NCI-H2029 (cell line): ENCODE results near the gene PLEKHM2.

Experiments used
- DNase-seq: peaks from one replicate; lab custom pipeline; 2025; lab: John Stamatoyannopoulos, UW

The PLEKHM2 gene

GRCh38 chr1:15726508-15726907 is 42.4 kb downstream of the PLEKHM2 start:
- no peak for DNase-seq

GRCh38 chr1:15727021-15727420 is 42.9 kb downstream of the PLEKHM2 start:
- no peak for DNase-seq

DNA sequence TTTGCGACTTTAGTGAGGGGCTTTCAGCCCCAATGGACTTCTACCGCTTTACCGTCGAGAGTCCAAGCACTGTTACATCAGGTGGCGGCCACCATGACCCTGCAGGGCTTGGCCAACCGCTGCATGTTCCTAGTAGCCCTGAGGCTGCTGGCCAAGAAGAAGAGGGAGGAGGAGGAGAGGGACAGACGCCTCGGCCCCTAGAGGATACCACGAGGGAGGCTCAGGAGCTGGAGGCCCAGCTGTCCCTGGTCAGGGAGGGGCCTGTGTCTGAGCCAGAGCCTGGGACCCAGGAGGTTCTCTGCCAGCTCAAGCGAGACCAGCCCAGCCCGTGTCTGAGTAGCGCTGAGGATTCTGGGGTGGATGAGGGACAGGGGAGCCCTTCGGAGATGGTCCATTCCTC is 43.3 kb downstream of the PLEKHM2 start:
- no peak for DNase-seq

DNA sequence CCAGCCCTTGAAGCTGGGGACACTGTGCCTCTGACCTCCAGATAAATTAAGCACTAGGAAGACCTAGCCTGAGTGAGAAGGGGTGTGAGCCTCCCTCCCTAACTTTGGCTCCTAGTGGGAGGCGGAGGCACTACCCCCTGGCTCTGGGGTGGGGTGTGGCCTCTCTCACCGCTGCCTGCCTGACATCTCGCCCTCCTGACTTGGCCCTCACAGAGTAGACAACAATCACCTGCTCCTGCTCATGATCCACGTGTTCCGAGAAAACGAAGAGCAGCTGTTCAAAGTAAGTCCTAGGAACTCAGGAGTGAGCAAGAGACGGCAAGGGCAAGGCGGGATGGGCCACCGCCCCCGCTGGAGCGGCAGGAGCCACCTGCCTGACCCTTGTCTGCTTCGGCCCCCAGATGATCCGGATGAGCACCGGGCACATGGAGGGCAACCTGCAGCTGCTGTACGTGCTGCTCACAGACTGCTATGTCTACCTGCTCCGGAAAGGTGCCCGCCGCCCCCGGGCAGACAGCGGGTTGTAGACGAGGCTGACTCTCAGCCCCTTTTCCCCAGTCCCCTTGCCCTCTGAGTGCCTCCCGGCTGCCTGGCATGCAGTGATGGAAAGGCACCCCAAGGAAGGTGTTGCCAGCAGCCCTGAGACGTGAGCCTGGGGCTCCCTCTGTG is 43.9 kb downstream of the PLEKHM2 start:
- DNase-seq: no peak

DNA sequence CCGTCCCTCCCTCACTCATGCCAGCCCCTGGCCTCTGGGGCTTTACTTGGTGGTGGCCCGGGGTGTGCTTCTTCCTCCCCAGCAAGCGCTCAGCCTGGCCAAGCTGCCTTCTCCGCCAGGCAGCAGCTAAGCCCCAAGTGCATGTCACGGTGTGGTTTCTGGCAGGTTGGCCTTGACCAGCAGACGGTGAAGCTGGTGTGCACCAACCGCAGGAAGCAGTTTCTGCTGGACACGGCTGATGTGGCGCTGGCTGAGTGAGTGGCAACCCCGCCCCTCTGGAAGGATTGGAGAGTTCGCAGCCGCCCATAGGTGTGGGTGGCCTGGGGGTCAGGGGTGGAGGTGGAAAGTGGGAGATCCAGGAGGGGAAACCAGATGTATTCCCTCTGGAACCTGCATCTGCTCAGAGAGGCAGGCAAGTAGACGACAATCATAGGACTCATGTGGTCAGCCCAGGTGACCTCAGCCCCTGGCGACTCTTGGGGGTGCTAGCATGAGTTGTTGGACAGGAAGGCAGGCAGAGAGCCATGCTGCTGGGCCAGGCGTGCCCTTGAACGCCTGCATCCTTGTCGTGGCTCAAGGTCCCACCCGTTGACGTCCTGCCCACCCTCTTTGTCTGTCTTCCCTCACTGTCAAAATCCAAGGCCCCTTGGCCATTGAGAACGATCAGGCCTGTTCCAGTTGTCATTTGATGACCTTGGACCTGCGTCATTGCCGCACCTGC is 45.0 kb downstream of the PLEKHM2 start:
- no peak for DNase-seq

DNA sequence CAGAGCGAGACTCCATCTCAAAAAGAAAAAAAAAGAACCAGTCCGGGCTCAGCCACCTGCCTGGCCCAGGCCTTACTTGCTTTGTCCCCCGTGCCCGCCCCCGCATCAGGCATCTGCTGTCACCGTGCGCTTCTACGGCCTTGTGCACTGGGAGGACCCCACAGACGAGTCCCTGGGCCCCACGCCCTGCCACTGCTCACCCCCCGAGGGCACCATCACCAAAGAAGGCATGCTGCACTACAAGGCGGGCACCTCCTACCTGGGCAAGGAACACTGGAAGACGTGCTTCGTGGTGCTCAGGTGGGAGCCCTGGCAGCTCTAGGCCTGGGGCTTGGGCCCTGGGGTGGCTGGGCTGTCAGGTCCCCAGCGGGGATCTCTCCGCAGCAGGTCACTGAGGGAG is 46.3 kb downstream of the PLEKHM2 start:
- DNase-seq: no peak

DNA sequence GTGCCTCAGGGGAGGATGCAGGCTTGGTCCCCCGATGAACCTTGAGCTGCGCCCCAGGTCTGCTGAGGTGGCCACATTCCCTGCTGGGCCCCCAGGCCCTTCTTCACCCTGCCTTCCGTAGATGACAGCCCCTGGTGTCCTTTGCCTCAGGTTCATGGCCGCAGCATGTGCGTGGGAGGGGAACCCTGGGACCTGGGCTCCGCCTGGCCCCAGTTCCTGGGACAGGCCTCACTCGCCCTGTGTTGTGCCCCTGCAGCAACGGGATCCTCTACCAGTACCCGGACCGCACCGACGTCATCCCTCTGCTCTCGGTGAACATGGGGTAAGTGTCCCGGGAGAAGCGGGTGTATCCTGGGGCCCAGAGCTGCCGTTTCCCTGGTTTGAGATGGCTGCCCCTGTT is 46.8 kb downstream of the PLEKHM2 start:
- DNase-seq: no peak

DNA sequence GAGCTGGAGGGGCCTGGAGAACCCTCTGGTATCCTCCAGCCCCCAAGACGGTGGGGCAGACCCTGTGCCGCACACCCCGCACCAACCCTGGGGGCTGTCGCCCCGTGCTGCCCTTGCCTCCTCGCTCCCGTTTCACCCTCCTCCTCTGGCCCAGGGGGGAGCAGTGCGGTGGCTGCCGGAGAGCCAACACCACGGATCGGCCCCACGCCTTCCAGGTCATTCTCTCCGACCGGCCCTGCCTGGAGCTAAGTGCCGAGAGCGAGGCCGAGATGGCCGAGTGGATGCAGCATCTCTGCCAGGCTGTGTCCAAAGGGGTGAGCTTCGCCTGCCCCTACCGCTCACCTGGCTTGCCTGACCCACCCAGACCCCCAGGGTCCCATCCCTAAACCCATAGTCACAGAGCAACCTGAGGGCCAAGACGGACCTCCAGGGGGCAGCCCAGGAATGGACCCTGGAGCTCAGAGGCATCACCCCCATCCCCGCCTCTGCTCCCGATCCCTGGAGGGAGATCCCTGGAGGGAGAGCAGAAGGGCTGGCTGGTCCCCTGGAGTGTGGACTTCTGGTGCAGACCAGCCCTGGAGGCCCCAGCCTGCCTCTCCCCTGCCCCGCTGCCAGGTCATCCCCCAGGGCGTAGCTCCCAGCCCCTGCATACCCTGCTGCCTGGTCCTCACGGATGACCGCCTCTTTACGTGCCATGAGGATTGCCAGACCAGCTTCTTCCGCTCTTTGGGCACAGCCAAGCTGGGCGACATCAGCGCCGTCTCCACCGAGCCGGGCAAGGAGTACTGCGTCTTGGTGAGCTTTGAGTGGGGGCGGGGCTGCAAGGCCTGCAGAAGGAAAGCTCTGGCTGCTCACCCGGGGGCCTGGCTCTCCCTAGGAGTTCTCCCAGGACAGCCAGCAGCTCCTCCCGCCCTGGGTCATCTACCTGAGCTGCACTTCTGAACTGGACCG is 47.9 kb downstream of the PLEKHM2 start:
- no peak for DNase-seq

DNA sequence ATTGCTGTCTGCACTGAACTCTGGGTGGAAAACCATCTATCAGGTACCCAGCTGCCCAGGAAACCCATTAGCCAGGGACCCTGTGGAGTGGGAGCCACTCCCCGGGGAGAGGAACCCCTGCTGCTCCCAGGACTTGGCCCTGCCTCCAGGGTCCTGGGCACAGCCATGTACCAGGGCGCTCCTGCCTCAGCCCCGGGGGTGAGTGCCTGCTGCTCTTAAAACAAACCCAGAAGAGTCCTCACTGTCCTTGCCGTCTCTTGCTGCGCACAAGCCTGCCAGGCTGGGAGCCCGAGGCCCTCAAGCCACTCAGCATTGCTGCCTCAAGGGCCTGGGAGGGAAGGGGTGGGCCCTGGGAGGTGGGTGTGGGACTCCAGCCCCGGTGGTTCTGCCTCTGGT is 48.6 kb downstream of the PLEKHM2 start:
- no peak for DNase-seq

DNA sequence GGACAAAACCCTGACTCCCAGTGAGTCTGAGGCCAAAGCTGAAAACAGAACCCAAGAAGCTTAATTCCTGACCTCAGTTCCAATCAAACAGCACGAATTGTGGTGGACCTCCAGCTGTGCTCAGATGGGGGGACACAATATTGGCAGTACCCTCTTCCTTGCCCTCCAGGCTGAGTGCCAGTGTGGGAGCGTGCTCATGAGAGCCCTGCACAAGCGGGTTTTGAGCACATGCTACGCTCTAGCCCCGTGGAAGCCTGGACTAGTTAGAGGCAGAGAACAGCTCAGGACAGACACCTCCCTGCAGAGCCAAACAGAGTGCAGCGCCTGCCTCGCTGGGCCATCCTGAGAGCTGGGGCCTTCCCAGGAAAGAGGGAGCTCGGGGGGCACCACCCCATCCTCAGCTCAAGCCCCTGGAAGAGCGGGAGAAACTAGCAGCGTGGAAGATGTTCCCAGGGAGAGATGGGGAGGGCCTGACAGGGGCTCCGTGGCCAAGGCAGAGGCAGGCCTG is 49.2 kb downstream of the PLEKHM2 start:
- no peak for DNase-seq

DNA sequence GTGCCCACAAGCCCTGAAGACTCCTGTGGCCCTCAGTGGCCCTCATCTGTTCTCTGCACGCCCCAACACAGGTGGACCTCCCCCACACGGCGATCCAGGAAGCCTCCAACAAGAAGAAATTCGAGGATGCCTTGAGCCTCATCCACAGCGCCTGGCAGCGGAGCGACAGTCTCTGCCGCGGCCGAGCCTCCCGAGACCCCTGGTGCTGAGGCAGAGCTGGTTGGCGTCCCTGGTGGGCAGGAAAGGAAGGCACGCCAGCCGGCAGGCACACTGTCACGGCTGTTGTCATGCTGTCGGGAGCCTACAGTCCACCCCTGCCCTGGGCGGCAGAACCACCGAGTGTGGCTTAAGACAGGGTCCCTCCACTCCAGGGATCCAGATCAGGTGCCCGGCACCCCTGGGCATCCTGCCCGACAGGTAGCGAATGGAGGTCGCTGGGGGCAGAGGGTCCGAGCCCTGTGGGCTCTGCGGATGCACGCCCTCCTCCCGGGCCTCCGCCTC is 49.7 kb downstream of the PLEKHM2 start:
- DNase-seq: no peak

GRCh38 chr1:15734296-15734695 is 50.2 kb downstream of the PLEKHM2 start:
- DNase-seq: no peak

DNA sequence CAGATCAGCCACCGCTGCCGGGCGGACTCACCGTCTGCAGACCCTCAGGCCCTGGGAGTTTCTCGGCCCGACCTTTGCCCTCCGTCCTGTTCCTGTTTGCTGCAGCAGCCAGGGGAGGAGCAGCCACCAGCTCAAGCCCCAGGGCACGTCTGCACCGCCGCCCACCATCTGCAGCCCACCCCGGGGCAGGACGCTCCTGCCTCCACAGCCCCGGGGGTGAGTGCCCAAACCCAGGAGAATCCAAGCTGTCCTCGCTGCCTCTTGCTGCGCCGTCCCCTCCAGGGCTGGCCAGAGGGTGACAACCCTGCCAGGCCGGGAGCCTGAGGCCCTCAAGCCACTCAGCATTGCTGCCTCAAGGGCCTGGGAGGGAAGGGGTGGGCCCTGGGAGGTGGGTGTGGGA is 50.8 kb downstream of the PLEKHM2 start:
- DNase-seq: no peak

DNA sequence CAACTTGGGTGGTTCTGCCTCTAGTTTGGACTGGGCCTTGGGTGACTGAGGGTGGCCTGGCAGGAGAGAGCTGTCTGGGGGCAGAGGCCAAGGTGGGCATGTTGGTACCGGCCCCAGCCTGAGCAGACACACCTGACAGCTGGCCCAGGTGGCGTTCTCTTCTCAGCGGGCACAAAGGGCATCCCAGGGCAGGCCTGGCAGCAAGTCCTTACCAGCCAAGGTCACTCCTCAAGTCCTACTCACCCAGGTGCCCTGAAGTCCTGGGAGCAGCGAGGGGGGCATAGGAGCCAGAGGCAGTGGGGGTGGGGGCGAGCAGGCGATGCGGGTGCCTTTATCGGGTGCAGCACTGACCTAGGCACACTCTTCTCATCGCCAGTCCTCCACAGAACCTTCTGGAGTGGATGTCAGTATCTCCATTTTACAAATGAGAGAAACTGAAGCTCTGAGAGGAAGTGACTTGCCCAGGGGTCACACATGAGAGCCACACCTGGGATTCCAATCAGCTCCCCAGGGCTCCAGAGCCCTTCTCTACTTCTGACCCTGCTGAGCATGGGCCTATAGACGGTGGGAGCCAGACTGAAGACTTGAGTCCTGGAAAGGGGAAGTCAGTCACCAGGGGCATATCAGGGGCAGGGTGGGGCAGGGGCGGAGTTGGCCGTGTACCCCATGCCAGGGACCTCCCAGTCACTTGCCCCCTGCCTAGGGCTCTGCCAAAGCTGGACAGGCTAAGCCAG is 51.4 kb downstream of the PLEKHM2 start:
- no peak for DNase-seq

- peak; percentile 91 for DNase-seq
These were observed 52.1 kb downstream of the PLEKHM2 start, which contains the start of gene SLC25A34 for GRCh38 chr1:15736038-15736891. TSS of gene SLC25A34 (plus strand) at chr1:15736258. CDS start at chr1:15736486, 228 bp downstream.

GRCh38 chr1:15736892-15737261 is 52.8 kb downstream of the PLEKHM2 start:
- no peak for DNase-seq

GRCh38 chr1:15737324-15738319 is 53.5 kb downstream of the PLEKHM2 start:
- no peak for DNase-seq

DNA sequence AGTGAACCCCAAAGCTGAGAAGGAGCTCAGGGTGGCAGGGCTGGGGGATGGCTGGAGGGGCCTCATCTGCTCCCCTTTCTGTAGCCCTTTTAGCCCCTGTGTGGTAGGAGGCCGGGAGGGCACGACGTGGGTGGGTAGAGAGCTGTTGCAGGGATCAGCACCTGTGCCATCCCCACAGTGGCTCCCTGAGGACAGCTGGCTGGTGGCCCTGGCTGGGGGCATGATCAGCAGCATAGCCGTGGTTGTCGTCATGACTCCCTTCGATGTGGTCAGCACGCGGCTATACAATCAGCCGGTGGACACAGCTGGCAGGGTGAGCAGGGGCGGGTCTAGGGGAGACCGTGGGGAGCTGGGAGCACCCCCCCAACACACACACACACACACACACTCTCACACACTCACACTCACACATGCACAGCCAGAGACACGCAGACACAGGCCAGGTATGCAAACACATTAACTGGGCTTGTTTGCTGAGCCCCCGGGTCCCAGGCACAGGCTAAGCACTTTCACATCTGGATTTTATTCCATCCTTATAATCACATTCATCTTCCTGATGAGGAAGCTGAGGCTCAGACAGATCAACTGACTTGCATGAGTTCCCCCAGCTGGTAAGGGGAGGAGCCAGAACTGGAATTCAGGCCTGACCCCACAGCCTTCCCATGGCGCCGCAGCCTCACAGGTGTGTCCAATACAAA is 54.4 kb downstream of the PLEKHM2 start:
- DNase-seq: no peak

GRCh38 chr1:15739259-15739658 is 55.1 kb downstream of the PLEKHM2 start:
- no peak for DNase-seq
